Stimulated activated memory B cell treated with anti-CD40 and anti-IgM and Interleukin-4, amounts not matched to agents 10 μg/mL and 1 μg/mL and 100 μg/mL, for 72 hours (primary cell): Measurements from ENCODE around the gene PIAS2.
A peak's percentile ranks its signal among the peaks of the same experiment; 100 is the strongest.

Experiments used
- ATAC-seq: fragments of 150-1000 bp; cut with Tn5 transposase; 2 replicates; pipeline ENCODE4 v1.10.0; 2021
- H3K27ac Mint-ChIP-seq: one replicate; pipeline ENCODE4 v1.8.0; 2022; ENCODE audit warnings: mild to moderate bottlenecking, mixed read lengths
- H3K27me3 Mint-ChIP-seq: one replicate; pipeline ENCODE4 v1.8.0; 2022; ENCODE audit warnings: mixed read lengths
- H3K36me3 Mint-ChIP-seq: one replicate; pipeline ENCODE4 v1.8.0; 2022; ENCODE audit warnings: mixed read lengths
- H3K4me1 Mint-ChIP-seq: one replicate; pipeline ENCODE4 v1.8.0; 2022; ENCODE audit warnings: mixed read lengths
- H3K4me3 Mint-ChIP-seq: one replicate; pipeline ENCODE4 v1.8.0; 2022; ENCODE audit warnings: mild to moderate bottlenecking, moderate library complexity, mixed read lengths
- H3K9me3 Mint-ChIP-seq: one replicate; pipeline ENCODE4 v1.8.0; 2022; ENCODE audit warnings: mixed read lengths

Gene PIAS2

GRCh38 chr18:46768166-46768921 is 149.0 kb downstream of the PIAS2 start:
- peak; percentile 50 for ATAC-seq
- Mint-ChIP-seq H3K27me3 (peaks cover 60% of the 10 kb centered on the region), H3K36me3 (no peaks in the 10 kb centered on the region), H3K27ac (no peak overlapping the region), H3K9me3 (no peaks in the 10 kb centered on the region), H3K4me1 (no peaks in the 10 kb centered on the region), H3K4me3 (no peak overlapping the region)

- peaks cover 71% of the 10 kb centered on the region for H3K27me3 Mint-ChIP-seq
- H3K4me3 Mint-ChIP-seq, result no peak overlapping the region
- ATAC-seq, result no peak
- no peaks in the 10 kb centered on the region for H3K4me1 Mint-ChIP-seq
- H3K27ac Mint-ChIP-seq, result no peak overlapping the region
- no peaks in the 10 kb centered on the region for H3K36me3 Mint-ChIP-seq
- H3K9me3 Mint-ChIP-seq, result no peaks in the 10 kb centered on the region
Measured at GRCh38 chr18:46767217-46767616, 150.1 kb downstream of the PIAS2 start.

DNA sequence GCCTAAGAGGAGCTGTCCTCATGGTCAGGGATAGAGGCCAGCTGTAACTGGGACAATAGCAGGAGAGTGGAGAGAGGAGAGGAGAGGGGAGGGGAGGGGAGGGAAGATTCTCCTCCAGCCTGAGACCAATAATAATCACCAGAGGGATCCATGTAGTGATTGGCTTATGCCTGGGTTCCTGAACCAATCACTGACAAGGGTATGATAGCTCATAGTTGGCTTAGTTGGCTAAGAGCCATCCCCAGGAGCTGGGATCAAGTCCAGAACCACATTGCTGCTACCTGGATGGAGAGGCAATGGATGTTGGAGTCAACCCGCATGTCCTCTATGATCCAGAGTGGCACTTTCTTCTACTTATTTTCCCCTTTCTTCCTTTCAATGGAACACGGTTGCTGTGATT is 152.7 kb downstream of the PIAS2 start:
- no peak for ATAC-seq
- no peaks in the 10 kb centered on the region for H3K4me1 Mint-ChIP-seq
- no peak overlapping the region for H3K4me3 Mint-ChIP-seq
- H3K36me3 Mint-ChIP-seq, result no peaks in the 10 kb centered on the region
- no peaks in the 10 kb centered on the region for H3K9me3 Mint-ChIP-seq
- peaks cover 59% of the 10 kb centered on the region for H3K27me3 Mint-ChIP-seq
- no peak overlapping the region for H3K27ac Mint-ChIP-seq

DNA sequence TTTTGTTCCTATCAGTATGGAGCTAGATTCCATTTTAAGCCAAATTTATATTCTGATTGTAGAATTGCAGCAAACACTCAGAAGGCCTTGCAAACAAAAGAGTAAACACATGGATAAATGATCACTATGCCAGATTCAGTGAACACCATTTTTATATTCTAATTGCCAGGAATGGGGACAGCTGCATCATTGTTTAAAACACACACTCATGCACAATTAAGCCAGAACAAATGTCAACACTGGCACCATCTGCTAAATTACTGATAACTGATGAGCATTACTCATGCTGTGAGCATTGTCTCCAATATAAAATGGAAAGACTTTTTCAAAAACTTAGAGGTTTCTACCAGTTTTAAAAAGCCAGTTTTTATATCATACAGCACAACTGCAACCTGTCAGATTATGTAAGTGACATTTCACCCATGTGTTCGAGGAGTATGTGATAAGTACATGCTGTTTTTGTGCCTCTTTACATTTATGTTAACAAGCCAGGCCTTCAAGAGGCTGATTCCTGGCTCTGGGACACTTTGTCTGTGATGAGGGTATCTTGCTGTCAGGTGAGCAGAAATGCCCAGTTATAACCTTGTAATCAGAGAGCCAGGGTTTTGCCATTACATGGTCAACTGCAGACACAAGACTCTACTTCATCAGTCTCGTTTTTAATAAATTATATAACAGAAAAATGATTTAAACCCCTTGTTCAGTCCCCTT is 156.1 kb downstream of the PIAS2 start:
- Mint-ChIP-seq H3K4me1 (peaks cover 11% of the 10 kb centered on the region), H3K36me3 (no peaks in the 10 kb centered on the region), H3K27me3 (peaks cover 56% of the 10 kb centered on the region), H3K27ac (no peak overlapping the region), H3K4me3 (no peak overlapping the region), H3K9me3 (no peaks in the 10 kb centered on the region)
- no peak for ATAC-seq

DNA sequence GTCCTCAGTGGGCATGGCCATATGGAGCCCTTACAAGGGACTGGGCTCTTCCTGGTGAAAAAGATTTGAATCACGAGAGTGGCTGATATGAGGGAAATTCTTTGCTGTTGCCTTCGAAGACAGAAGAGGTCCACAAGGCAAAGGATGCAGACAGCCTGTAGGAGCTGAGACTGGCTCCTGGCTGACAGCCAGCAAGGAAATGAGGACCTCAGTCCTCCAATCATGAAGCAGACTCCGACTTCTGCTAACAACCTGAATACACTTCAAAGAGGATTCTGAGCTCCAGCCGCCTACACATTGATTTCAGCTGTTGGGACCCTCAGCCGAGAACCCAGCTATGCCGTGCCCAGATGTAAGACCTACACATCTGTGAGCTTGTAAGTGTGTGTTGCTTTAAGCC is 157.4 kb downstream of the PIAS2 start:
- Mint-ChIP-seq H3K27ac (no peak overlapping the region), H3K4me1 (peaks cover 22% of the 10 kb centered on the region), H3K9me3 (no peaks in the 10 kb centered on the region), H3K27me3 (peaks cover 69% of the 10 kb centered on the region), H3K4me3 (no peak overlapping the region), H3K36me3 (no peaks in the 10 kb centered on the region)
- no peak for ATAC-seq

DNA sequence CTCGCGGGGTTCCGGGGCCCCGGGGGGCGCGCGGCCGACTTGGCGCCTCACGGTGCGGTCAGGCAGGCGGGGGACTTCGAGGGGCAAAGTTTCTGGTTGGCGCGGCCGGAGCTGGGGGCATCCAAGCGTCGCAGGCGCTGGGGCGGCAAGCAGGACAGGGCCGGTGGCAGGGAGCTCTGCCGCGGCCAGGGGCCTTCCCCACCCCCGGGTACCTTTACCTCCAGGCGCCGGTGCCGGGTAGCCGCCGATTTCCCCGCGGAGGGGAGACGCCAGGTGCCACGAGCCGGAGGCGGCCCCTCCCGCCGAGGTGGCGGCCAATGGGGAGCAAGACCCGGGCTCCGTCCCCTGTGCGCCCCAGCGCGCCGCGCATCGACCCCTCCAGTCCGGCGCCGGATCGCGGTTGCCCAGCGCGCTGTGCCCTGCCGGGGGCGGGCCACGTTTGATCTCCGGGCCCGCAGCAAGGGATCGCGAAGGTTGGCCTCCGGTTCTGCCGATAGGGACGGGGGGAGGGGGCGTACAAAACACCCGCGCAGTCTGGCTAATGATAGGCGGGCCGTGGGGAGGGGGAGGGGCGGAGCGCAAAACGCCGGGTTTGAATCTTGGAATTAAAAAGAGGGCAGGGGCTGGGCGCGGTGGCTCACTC is 160.6 kb downstream of the PIAS2 start, which contains the start of gene ST8SIA5:
Gene ST8SIA5, minus strand, starts transcription at position 495 of the 643 bp plus-strand sequence. CDS start 545 bp downstream, outside the sequence.
- Mint-ChIP-seq H3K36me3 (no peaks in the 10 kb centered on the region), H3K4me1 (peaks cover 31% of the 10 kb centered on the region), H3K9me3 (no peaks in the 10 kb centered on the region), H3K27ac (no peak within 1 kb of the TSS), H3K4me3 (peak within 1 kb of the TSS; percentile 66), H3K27me3 (peaks cover 70% of the 10 kb centered on the region)
- ATAC-seq, result peak; percentile 20

- Mint-ChIP-seq H3K4me3 (peak overlapping the region; percentile 60), H3K9me3 (no peaks in the 10 kb centered on the region), H3K27me3 (peaks cover 71% of the 10 kb centered on the region), H3K36me3 (no peaks in the 10 kb centered on the region), H3K27ac (no peak overlapping the region), H3K4me1 (peaks cover 31% of the 10 kb centered on the region)
- no peak for ATAC-seq
Measured at GRCh38 chr18:46756025-46756558, 161.2 kb downstream of the PIAS2 start.

DNA sequence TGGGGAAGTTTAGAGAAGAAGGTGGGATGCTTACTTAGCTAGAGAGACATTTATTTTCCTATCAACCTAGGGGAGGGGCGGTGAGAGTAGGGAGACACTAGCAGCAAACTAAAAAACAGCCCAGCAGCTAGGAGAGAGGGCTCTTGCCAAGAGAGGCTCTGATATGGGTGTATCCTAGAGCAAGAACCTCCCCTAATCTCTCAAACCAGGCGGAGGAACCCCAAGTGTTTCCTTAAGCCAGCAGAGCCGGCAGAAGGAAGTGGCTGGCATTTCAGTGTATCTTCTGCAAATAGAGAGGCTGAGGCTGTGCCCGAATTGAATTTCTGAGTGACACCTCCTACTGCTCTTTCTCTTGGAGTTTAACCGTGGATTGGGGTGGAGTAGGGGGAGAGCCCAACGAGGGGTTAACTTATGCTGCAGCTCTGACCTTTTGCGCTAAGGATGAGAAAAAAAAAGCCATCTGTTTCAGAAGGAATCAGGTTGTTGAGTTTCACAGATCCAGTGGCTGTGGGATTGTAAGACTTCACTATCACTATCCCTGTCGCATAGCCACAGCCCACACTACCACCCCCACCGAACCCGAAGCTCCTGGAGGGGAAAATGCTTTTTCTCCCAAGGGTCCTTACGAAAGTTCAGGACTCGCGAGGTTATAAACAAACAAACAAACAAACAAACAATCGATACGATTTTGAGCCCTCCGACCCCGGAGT is 161.8 kb downstream of the PIAS2 start:
- Mint-ChIP-seq H3K36me3 (no peaks in the 10 kb centered on the region), H3K27me3 (peaks cover 71% of the 10 kb centered on the region), H3K9me3 (no peaks in the 10 kb centered on the region), H3K4me1 (peaks cover 31% of the 10 kb centered on the region), H3K4me3 (no peak overlapping the region), H3K27ac (no peak overlapping the region)
- no peak for ATAC-seq

GRCh38 chr18:46754661-46755292 is 162.5 kb downstream of the PIAS2 start:
- Mint-ChIP-seq H3K4me3 (no peak overlapping the region), H3K27me3 (peaks cover 71% of the 10 kb centered on the region), H3K9me3 (no peaks in the 10 kb centered on the region), H3K27ac (no peak overlapping the region), H3K4me1 (peaks cover 31% of the 10 kb centered on the region), H3K36me3 (no peaks in the 10 kb centered on the region)
- no peak for ATAC-seq

- H3K27me3 Mint-ChIP-seq, result peaks cover 65% of the 10 kb centered on the region
Measured at GRCh38 chr18:46754188-46754587, 163.1 kb downstream of the PIAS2 start.

More at GRCh38 chr18:46754188-46754587, 163.1 kb downstream of the PIAS2 start:
- peak; percentile 35 for ATAC-seq
- Mint-ChIP-seq H3K27ac (no peak overlapping the region), H3K4me3 (no peak overlapping the region), H3K4me1 (peaks cover 31% of the 10 kb centered on the region), H3K36me3 (no peaks in the 10 kb centered on the region), H3K9me3 (no peaks in the 10 kb centered on the region)
